GM20431 (cell line): ENCODE measurements around the gene CCDC191.

Experiments used
- in situ Hi-C: fragments of 300-500 bp; cut with MseI, MboI; formaldehyde crosslinking; loops from one replicate; pipeline ENCODE4 v1.15.0; 2020; ENCODE audit warnings: low sequenced_read_pairs; ENCODE audit not compliant: unreplicated experiment

The CCDC191 gene

DNA sequence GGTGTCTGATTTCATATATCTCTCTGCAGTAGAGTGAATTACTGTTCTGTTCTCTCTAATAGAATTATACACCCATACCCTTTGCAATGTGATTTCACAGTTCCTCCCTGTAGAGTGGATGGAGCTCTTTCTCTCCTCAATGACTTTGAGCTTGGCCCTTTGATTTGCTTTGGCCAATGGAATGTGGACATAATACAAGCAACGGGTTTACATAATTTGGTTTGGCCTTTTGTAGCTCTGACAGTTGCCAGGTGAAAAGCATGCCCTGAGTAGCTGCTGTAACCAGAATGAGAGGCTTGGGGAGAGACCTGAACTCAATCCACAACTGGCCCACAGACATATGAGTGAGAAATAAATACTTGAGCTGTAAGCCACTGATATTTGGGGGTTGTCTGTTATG lies 76.4 kb downstream of the CCDC191 start:
- in situ Hi-C loops: no loop called here

DNA sequence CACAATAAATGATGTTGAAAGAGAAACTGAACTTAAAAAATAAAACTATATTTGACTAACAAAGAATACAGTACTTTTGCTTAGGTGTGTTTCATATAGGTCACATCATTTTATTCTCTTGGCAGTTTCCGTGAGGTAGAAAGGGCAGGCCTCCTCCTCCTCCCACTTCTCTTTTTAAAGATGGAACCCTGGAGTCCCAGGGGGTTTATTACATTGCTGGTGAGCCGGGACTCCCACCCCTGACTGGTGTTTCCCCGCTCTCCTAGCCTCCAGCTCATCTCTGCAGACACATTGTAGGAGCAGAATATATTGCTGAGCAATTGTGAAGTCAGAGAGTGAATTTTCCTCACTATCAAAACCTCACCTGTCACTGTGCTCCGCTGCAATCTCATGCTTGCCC lies 78.5 kb downstream of the CCDC191 start:
- in situ Hi-C loops: no loop called here

DNA sequence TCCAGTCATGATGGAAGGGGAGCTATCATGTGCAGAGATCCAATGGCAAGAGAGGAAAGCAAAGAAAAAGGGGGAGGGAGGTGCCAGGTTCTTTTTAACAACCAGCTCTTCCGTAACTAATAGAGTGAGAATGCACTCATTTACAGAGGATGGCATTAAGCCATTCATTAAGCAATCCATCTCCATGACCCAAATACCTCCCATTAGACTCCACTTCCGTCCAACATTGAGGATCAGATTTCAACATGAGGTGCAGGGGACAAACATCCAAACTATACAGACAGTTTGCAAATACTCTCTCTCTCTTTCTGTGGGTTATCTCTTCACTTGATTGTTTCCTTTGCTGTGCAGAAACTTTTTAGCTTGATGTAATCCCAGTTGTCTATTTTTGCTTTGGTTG lies 87.3 kb downstream of the CCDC191 start:
- in situ Hi-C loops: no loop called here

DNA sequence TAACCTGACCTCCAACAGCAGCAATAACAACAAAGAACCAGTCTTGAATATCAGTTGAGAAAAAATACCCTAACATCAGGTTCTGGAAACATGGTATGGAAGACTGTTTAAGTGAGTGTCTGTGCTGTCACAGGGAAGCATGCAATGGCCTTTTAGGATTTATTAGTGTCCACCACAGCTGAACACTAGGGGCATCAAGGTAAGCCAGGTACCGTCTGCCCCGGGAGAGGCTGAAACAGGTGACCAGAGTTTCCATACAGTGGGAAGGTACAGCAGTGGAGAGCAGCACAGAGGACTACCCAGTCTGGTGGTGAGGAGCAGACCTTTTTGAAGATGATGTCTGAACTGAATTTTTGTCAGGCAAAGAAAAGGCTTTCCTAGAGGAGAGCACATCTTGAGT lies 90.2 kb downstream of the CCDC191 start:
- in situ Hi-C loops: no loop called here

DNA sequence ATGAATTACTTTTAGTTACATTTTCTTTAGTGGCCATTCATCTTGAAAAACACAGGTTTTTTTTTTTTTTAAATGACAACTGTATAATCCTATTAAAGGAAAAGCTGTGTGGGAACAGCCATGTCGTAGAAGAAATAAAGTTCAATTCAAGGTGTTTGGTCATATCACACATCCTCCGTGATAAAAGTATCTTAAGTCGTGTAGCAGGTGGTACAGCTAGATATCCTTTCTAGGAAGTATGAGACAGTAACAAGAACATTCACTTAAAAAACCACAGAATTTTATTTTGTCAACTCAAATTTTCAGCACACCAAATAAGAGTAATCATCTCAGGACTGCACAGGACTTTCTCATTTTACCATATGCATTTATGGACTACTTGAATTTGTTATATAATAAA lies 92.4 kb downstream of the CCDC191 start:
- in situ Hi-C loops: no loop called here

DNA sequence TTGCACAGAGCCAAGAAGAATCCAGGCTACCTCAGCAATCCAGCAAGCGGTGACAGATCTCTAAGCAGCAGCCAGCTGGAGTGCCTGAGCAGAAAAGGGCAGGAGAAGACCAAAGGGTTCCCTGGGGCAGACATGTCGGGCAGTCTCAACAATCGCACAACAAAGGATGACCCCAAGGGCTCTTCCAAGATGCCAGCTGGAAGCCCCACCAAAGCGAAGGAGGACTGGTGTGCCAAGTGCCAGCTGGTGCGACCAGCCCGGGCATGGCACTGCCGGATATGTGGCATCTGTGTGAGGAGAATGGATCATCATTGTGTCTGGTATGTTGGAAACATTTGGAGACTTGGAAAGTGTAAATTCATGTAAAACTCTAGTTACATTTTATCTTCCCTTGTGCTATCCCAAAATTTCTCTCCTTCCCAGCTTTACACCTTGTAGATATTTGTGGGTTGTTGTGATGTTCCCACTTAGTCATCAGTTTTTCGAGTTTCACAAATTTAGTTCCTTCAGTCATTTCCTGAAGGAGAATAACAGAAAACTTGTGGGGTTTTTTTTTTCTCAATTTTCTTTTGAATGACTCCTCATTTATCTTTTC lies 102.1 kb downstream of the CCDC191 start:
- in situ Hi-C loops: no loop called here

DNA sequence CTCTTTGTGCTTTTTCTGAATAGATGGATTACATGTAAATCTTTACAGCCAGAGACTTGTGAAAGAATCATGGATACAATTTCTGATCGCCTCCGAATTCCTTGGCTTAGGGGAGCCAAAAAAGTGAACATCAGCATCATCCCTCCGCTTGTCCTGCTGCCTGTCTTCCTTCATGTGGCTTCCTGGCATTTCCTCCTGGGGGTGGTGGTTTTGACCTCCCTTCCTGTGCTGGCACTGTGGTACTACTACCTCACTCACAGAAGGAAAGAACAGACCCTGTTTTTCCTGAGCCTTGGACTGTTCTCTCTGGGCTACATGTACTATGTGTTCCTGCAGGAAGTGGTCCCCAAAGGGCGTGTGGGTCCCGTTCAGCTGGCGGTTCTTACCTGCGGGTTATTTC lies 102.6 kb downstream of the CCDC191 start:
- in situ Hi-C loops: no loop called here

DNA sequence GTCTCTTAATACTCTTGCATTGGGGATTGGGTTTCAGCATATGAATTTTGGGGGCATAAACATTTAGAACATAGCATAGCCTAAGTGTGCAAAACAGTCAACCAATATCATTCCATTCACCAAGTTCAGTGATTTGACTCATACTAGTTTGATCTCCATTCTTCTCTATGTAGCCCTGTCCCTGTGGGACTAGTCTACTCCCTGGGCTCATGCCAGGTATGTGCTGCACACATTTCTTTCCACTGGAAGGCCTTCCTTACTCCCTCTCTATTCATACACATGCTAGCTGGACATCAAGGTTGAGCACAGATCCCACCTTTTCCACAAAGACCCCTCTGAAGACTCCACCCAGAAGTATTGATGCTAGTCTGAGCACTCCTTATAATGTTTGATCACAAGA lies 103.4 kb downstream of the CCDC191 start:
- in situ Hi-C loops: no loop called here

DNA sequence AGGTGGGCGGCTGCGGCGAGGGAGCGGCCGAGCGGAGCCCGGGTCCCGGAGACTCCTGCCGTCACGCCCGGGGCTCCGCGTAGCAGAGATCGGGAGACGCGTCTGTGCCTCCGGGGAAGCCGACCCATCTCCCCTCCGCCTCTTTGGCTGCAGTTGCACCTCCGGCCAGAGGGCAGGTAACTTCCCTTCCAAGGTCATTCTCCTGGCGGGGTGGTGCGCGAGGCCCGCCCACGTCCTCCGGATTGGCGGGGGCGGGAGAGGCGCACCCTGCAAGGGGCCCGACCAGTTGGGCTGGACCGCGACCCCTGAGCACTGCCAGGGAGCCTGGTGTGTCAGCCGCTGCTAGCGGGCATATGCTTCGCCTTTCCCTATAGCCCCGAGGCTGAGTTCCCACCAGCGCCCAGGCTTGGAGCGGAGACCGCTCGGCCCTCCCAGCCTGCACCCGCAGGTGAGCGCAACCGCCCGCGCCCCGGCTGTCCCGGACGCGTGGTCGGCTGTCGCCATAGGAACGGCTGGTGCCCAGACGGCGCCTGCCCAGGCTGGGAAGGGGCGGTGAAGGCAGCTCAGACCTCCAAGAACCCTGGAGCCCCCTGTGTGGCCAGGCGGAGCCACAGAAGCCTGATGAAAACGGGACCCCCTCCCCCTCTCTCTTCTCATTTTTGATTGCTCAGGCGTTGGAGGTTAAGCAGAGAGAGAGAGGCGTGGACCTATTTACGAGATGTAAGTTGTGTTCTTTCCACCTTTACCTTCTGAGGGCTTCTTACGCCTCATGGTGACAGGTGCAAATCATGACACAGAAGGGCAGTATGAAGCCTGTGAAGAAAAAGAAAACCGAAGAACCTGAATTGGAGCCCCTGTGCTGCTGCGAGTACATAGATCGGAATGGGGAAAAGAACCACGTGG lies 108.1 kb downstream of the CCDC191 start:
- in situ Hi-C loops: no loop called here

DNA sequence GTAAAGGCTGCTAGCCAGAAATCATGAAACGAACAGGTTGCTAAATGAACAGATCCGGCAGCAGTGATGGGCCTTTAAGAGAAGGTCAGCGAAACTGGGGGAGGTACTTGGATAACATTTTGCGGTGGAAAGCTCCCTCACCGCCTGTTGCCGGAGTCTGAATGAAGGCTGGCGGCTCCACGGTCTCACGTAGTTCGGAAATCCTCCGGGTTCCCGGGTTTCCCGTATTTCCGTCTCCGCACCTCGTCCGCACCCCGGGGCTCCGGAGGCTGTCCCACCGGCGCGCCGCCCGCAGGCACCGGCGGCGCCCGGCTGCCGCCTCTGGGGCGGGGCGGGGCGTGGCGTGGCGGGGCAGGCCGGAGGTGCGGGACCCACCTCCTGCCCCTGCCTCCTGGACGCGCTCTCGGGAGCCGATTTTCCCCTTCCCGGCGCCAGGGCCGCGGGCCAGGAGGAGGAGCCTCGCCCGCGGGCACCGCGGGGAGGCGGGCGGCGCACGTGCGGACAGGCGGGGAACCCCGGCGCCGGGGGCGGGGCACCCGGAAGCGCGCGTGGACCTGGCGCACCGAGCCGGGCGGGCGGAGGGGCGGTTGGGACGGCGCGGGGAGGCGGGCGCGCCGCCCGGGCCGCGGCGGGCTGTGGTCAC lies 108.8 kb downstream of the CCDC191 start, which contains the start of gene ZDHHC23:
Gene ZDHHC23, plus strand, starts transcription at position 642 of the 643 bp plus-strand sequence. CDS start 790 bp downstream, outside the sequence.
- in situ Hi-C loops: no loop called here

DNA sequence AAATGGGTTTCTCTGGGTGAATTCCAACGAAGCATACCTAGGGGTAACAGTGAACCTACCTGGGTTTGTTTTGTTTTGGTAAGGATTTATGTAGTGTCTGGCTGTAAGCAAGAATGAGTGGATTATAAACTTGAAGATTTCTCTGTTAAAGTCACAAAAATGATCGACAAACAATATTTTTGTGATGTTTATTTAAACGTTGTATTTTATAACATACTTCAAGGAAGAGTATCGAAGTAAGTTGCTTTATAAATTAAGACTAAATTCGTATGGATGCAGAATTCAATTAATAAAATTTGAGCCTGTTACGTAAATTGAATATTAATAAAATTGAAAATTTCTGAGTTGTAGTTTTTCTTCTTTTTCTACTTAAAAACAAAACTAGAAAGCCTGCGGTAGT lies 109.5 kb downstream of the CCDC191 start:
- in situ Hi-C loops: no loop called here

DNA sequence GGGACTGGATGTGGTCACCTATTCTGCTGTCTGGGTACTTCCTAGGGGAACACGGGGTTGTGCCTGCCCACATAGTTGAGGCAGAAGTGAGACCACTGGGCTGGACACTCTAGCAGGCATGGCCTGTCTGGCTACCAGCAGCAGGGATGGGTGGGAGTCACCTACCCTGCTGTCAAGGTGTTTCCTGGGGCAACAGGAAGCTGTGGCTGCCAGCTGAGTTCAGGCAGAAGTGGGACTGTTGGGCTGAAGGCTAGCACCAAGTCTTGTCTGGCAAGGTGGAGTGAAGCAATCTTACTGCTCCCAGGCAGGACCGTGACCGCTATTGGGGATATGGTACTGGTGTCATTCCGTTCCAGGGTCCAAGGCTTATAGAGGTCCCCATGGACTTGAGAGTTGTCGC lies 128.8 kb downstream of the CCDC191 start:
- in situ Hi-C loops: no loop called here

DNA sequence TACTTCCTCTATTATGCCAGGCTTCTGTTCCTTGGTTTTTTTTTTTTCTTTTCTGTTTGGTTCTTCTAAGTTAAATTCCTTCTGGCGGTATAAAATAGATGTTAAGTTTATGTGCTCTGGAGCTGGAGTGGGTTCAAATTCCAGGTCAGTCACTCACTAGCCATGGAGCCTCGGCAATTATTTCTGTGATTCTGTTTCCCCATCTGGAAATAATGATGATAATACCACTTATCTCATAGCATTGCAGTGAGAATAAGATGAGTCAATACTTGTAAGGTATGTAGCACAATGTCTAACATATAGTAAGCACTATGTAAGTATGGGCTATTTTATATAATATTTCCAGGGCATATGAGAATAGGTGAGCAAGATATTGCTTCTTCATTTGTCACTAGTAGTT lies 141.7 kb downstream of the CCDC191 start:
- in situ Hi-C loops: loop anchor here (25.0 kb wide), 1 partner anchor 177 kb away; the partner anchor contains the start of genes ATP6V1A and NAA50
